GM19372 (cell line): ENCODE measurements around the gene NRAS.
"Not testable (repeated sequence)": the region's sequence is repeated elsewhere in the genome, so short reads cannot be mapped to it uniquely, and the experiment has no call there.

ENCODE experiments used
- ATAC-seq: cut with Tn5 transposase; IDR thresholded peaks from one replicate; pipeline ENCODE4 v1.9.1; 2021; ENCODE audit warnings: mild to moderate bottlenecking, low read depth, moderate library complexity; ENCODE audit not compliant: unreplicated experiment

NRAS gene

GRCh38 chr1:114716304-114717170 lies at the start of gene NRAS:
Gene NRAS, minus strand, starts transcription at chr1:114716771. Its CDS starts 611 bp downstream, at chr1:114716160.
- peak; percentile 97 for ATAC-seq

DNA sequence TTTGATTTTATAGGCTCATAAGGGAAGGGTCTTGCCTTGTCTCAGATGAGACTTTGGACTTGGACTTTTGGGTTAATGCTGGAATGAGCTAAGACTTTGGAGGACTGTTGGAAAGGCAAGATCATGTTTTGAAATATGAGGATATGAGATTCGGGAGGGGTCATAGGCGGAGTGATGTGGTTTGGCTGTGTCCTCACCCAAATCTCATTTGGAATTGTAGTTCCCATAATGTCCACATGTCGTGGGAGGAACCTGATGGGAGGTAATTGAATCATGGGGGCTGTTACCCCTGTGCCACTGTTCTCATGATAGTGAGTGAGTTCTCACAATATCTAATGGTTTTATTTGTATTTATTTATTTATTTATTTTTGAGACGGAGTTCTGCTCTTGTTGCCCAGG lies 48.1 kb upstream of the NRAS start:
- ATAC-seq: no peak

DNA sequence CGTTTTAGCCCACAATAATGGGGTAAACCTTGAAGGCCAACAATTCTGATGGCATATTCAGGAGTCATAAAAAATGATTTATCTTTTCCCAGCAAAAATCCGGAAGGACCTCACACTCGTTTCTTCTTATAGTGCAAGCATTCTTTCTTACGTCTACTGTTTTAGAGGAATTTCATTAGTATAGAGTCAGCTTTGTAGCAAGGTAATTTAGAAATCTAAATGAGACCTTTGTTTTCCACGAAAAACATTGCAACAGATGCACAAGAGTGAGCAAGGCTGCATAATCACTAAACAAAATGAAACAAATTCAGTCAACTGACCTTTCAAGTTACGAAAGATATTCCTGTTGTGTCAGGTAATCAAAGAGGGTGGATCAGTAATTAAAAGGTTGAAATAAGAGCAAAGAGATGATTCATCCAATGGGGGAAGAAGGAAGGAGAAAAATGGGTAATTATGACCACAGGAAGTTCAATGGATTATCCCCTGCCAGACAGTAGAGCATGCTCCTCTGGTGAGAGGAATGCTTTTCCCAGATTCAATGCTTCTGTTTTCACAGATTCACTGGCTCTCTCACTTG lies 41.8 kb upstream of the NRAS start:
- ATAC-seq: no peak

GRCh38 chr1:114757455-114758255 lies 41.1 kb upstream of the NRAS start, which contains the start of gene CSDE1:
Gene CSDE1, minus strand, starts transcription at chr1:114757984. Its CDS starts 18,094 bp downstream, at chr1:114739890.
- peak; percentile 72 for ATAC-seq

- no peak for ATAC-seq
Observed at GRCh38 chr1:114756949-114757454, 40.4 kb upstream of the NRAS start.

GRCh38 chr1:114756009-114756892 lies 39.7 kb upstream of the NRAS start:
- no peak for ATAC-seq

- no peak for ATAC-seq
Observed at GRCh38 chr1:114755006-114755931, 38.7 kb upstream of the NRAS start.

GRCh38 chr1:114753702-114754101 lies 37.1 kb upstream of the NRAS start:
- ATAC-seq: not testable (repeated sequence)

DNA sequence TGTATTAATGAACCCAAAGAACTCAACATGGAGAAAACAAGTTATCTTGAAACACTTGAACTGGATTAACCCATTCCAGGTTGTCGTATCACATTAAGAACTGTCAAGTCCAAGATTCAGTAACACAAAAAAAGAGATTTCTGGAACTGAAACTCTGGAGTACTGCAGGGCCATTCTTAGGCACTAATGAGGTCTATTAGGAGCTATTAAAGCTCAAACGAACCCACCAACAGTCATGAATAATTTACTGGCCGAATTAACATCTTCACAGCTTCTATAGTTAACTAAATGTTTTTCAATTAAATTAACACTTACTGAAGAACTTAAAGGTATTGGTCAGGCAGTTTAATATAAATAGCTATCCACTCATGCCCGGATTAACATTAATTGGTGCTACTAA lies 36.6 kb upstream of the NRAS start:
- no peak for ATAC-seq

- ATAC-seq: no peak
Observed at GRCh38 chr1:114750780-114751179, 34.2 kb upstream of the NRAS start.

GRCh38 chr1:114749835-114750234 lies 33.3 kb upstream of the NRAS start:
- ATAC-seq: no peak

- ATAC-seq: no peak
Observed at GRCh38 chr1:114746450-114747121, 30.0 kb upstream of the NRAS start.

DNA sequence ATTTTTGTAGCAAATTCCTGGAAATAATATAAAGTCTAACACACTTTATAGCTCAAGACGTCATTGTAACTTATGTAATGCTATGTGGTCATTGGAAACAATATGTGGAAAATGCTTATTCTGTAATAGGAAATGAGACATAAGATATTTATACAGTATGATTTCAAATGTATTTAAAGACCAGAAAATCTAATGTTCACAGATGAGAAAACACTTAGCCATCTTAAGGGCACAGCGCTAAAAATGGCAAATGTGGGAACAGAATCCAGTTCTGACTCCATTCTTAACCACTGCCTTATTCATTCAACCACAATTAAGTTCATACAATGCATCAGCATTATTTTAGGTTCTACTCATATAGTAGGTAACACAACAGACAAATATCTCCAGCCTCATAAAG lies 28.7 kb upstream of the NRAS start:
- ATAC-seq: no peak

- no peak for ATAC-seq
Observed at GRCh38 chr1:114741963-114742746, 25.6 kb upstream of the NRAS start.

DNA sequence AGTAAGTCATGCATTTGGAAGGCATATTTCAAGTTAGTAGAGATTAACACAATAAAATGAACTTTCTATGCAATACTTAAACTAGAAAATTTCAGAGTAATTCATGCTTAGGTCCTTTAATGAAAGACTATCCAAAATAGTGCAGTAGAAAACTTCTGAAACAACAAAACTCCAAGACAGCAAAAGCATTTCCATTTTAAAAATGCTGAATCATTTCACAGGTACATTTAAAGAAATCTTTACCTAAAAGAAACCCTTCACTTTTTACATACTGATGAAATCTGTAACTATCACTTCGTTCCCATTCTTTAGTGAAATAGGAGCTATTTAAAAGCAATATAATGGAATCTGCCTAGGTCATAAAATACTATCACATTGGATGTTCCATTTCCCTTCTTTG lies 23.8 kb upstream of the NRAS start:
- ATAC-seq: no peak

GRCh38 chr1:114737314-114737849 lies 20.8 kb upstream of the NRAS start:
- no peak for ATAC-seq

GRCh38 chr1:114735479-114735878 lies 18.9 kb upstream of the NRAS start:
- ATAC-seq: no peak
